HL-60 (cell line): Measurements from ENCODE around the gene TMEM250.

Experiments used
- GABPA ChIP-seq: IDR thresholded peaks from 2 replicates; pipeline ENCODE4 v1.6.1; 2012; ENCODE audit warnings: low read depth
- POLR2AphosphoS5 ChIP-seq: IDR thresholded peaks from 2 replicates; pipeline ENCODE4 v1.6.1; 2012; ENCODE audit warnings: low read depth
- REST ChIP-seq: IDR thresholded peaks from 2 replicates; pipeline ENCODE4 v1.6.1; 2012; ENCODE audit warnings: low read depth; ENCODE audit not compliant: insufficient replicate concordance
- TF ChIP-seq, protein P1 (sequence below): IDR thresholded peaks from one replicate; pipeline ENCODE4 v1.5.1; 2011; ENCODE audit warnings: low read length, control low read depth, inconsistent platforms; ENCODE audit not compliant: insufficient read depth

DNA sequence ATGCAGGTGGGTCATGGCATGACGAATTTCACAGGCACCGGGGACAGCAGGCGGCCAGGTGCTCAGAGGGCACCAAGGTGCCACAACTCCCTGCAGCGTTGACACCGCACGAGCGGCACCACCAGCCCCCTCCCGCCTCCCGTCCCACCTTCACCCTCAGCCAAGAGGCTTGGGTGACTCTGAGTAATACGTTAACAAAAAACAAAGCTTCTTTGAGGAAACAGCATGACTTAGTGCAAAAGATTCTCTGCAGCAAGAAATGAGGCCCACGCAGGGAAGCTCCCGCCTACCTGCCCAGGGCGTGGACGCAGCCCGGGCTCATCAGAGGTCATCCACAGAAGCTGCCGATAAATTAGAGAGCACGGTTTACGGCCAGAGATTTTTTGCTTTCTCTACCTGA is 4.1 kb downstream of the TMEM250 start:
- TF ChIP-seq POLR2AphosphoS5, result no peak
- TF ChIP-seq, protein P1, sequence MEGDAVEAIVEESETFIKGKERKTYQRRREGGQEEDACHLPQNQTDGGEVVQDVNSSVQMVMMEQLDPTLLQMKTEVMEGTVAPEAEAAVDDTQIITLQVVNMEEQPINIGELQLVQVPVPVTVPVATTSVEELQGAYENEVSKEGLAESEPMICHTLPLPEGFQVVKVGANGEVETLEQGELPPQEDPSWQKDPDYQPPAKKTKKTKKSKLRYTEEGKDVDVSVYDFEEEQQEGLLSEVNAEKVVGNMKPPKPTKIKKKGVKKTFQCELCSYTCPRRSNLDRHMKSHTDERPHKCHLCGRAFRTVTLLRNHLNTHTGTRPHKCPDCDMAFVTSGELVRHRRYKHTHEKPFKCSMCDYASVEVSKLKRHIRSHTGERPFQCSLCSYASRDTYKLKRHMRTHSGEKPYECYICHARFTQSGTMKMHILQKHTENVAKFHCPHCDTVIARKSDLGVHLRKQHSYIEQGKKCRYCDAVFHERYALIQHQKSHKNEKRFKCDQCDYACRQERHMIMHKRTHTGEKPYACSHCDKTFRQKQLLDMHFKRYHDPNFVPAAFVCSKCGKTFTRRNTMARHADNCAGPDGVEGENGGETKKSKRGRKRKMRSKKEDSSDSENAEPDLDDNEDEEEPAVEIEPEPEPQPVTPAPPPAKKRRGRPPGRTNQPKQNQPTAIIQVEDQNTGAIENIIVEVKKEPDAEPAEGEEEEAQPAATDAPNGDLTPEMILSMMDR, result no peak
- TF ChIP-seq REST, result no peak
- no peak for TF ChIP-seq GABPA
